SK-N-MC (cell line): ENCODE data around the gene TSEN2.

Source experiments
- EZH2 ChIP-seq: fragments of 200-600 bp; sonication (generic); IDR thresholded peaks from one replicate; pipeline ENCODE4 v1.6.1; 2017; ENCODE audit warnings: antibody characterized with exemption
- FOXP2 ChIP-seq: optimal IDR thresholded peaks from 2 replicates; pipeline ENCODE3; 2011; ENCODE audit warnings: mild to moderate bottlenecking, moderate library complexity; ENCODE audit not compliant: insufficient read depth; ENCODE audit errors: extremely low read length, control extremely low read depth
- POLR2AphosphoS5 ChIP-seq: IDR thresholded peaks from 2 replicates; pipeline ENCODE4 v1.6.1; 2012; ENCODE audit warnings: mild to moderate bottlenecking, low read depth, low read length, borderline replicate concordance

DNA sequence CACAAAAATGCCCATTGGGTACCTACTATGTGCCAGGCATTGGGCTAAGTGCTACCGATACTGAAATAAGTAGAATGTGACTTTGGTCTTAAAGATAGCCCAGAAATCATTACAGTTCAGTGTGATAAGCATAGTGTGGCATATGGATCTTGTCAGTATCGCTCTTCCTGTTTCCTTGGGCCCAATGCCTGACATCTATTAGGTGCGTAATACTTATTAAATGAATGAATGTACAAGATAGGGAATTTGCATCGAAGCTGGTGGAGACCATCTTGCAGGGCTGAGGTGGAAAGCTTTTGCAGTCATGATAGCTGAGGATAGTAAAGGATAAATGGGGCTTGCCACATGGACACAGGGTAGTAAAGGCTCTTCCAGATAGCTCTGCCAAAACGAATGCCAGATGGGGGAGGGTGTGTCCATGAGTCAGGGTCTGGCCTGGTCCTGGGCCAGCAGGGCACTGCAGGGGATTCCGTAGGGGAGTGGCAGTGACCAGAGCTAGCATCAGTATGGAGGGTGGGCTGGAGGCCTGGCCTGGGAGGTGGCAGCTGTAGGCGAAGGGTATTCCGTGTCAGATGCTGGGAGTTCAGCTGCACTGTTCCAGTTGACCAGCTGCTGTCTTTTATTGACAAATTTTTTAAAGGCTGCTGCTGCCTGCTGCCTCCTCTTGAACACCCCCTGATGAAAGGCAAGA is 23.5 kb downstream of the TSEN2 start:
- TF ChIP-seq POLR2AphosphoS5 (no peak), EZH2 (no peak), FOXP2 (no peak)
